Panc1 (cell line): Measurements from ENCODE around the gene RXFP3.

Source experiments
- CTCF ChIP-seq: fragments of 450-650 bp; IDR thresholded peaks from 2 replicates; pipeline ENCODE4 v1.5.1; 2017; ENCODE audit warnings: mild to moderate bottlenecking
- POLR2AphosphoS5 ChIP-seq: IDR thresholded peaks from 2 replicates; pipeline ENCODE4 v1.6.1; 2012; ENCODE audit warnings: mild to moderate bottlenecking, low read depth, low read length, moderate library complexity
- REST ChIP-seq, 2 experiments: IDR thresholded peaks; 2 replicates each; pipeline ENCODE4 v1.6.1; 2011 to 2012; ENCODE audit warnings: low read depth in 2 of 2, control low read depth in 1 of 2, low read length in 1 of 2, mild to moderate bottlenecking in 1 of 2, moderate library complexity in 1 of 2; ENCODE audit not compliant: insufficient read depth in 1 of 2
- TCF7L2 ChIP-seq: IDR thresholded peaks from 2 replicates; pipeline ENCODE4 v1.6.1; 2011; ENCODE audit warnings: mild to moderate bottlenecking, low read depth, low read length, inconsistent platforms

GRCh38 chr5:33934176-33934575 lies 2.0 kb upstream of the RXFP3 start:
- TF ChIP-seq POLR2AphosphoS5 (no peak), CTCF (no peak), REST (IDR thresholded peaks at IDR 0.05; ENCODE audit: insufficient read depth in 1 of 2, low read depth in 2 of 2, low read length in 1 of 2) (no peak), TCF7L2 (no peak)
